HepG2 (cell line): ENCODE measurements around the gene PDLIM5. TPM values are rescaled to one million over a fixed set of nuclear protein-coding genes. Genes with fewer than 3 reads are reported as not detected.
A peak's percentile ranks its signal among the peaks of the same experiment; 100 is the strongest.

Experiments
- BRCA1 ChIP-seq: sonication (generic); formaldehyde crosslinking; IDR thresholded peaks from 2 replicates; pipeline ENCODE4 v1.4.0; 2020; ENCODE audit warnings: missing genetic modification reagents
- FOXA1 ChIP-seq, 2 experiments: fragments of 450-650 bp in 1 of 2; sonication (generic) in 1 of 2; formaldehyde crosslinking in 1 of 2; IDR thresholded peaks; 2 replicates each; pipeline versions ENCODE4 v1.4.0 to v1.6.1; 2016 to 2020; ENCODE audit warnings: missing genetic modification reagents in 1 of 2
- NFE2 ChIP-seq: sonication (generic); formaldehyde crosslinking; IDR thresholded peaks from 2 replicates; pipeline ENCODE4 v1.4.0; 2020; ENCODE audit warnings: missing genetic modification reagents
- NONO ChIP-seq, 2 experiments: fragments of 450-650 bp in 1 of 2; sonication (generic) in 1 of 2; formaldehyde crosslinking in 1 of 2; IDR thresholded peaks in 1 of 2; conservative IDR thresholded peaks in 1 of 2; 2 replicates each; pipeline versions ENCODE4 v1.6.1 to v1.8.0; 2017 to 2022; ENCODE audit warnings: mild to moderate bottlenecking in 1 of 2, missing genetic modification reagents in 1 of 2, moderate library complexity in 1 of 2
- NR2F6 ChIP-seq, 2 experiments: IDR thresholded peaks; 2 replicates each; pipeline ENCODE4 v1.6.1; 2016; ENCODE audit warnings: antibody characterized with exemption in 1 of 2, mild to moderate bottlenecking in 1 of 2
- RNF2 ChIP-seq: fragments of 450-650 bp; conservative IDR thresholded peaks from 2 replicates; pipeline ENCODE4 v1.6.1; 2016; ENCODE audit warnings: low read depth
- SAFB2 ChIP-seq: sonication (generic); formaldehyde crosslinking; IDR thresholded peaks from 2 replicates; pipeline ENCODE4 v1.5.1; 2020; ENCODE audit warnings: missing genetic modification reagents, low read depth, mild to moderate bottlenecking, borderline replicate concordance
- TAF15 ChIP-seq: fragments of 200-400 bp; formaldehyde crosslinking; IDR thresholded peaks from one replicate; pipeline ENCODE4 v1.6.1; 2018; ENCODE audit warnings: mild to moderate bottlenecking, low read depth, low read length; ENCODE audit not compliant: poor library complexity, severe bottlenecking
- TCF7L2 ChIP-seq: IDR thresholded peaks from 2 replicates; pipeline ENCODE4 v1.6.1; 2011; ENCODE audit warnings: mild to moderate bottlenecking, low read depth, low read length, moderate library complexity
- ZC3H13 ChIP-seq: sonication (generic); formaldehyde crosslinking; IDR thresholded peaks from 2 replicates; pipeline ENCODE4 v1.8.1; 2023; ENCODE audit warnings: mild to moderate bottlenecking, missing genetic modification reagents, moderate library complexity
- ZFY ChIP-seq: sonication (generic); formaldehyde crosslinking; IDR thresholded peaks from 2 replicates; pipeline ENCODE4 v1.4.0; 2020; ENCODE audit warnings: missing genetic modification reagents
- ZNF232 ChIP-seq: sonication (generic); formaldehyde crosslinking; IDR thresholded peaks from 2 replicates; pipeline ENCODE4 v1.4.0; 2020; ENCODE audit warnings: missing genetic modification reagents, borderline replicate concordance
- ZNF331 ChIP-seq: sonication (generic); formaldehyde crosslinking; IDR thresholded peaks from 2 replicates; pipeline ENCODE4 v1.4.0; 2020; ENCODE audit warnings: missing genetic modification reagents
- ZNF781 ChIP-seq: sonication (generic); formaldehyde crosslinking; IDR thresholded peaks from 2 replicates; pipeline ENCODE4 v1.5.1; 2020; ENCODE audit warnings: borderline replicate concordance, mild to moderate bottlenecking, missing genetic modification reagents; ENCODE audit errors: not compliant biosample characterization
- polyA plus RNA-seq, 8 experiments: library from polyadenylated mRNA; depleted of rRNA in 3 of 8; stranded (reverse) in 7 of 8; unstranded in 1 of 8; fragments of >200 nt; fragmentation: Illumina TruSeq in 4 of 8; extraction: Trizol in 4 of 8; gene quantifications; 2 replicates each; pipeline versions ENCODE4 v1.2.1 to v1.2.3, GENCODE V29; 2011 to 2016; ENCODE audit warnings: low read depth in 4 of 8, missing spikeins in 1 of 8, mixed read lengths in 1 of 8; ENCODE audit not compliant: insufficient read depth in 1 of 8
- total RNA-seq, 5 experiments: library from RNA; depleted of rRNA; stranded (reverse); fragments of >200 nt; fragmentation: Illumina TruSeq; extraction: Trizol; gene quantifications; 2 replicates each; pipeline ENCODE4 v1.2.3, GENCODE V29; 2016; ENCODE audit warnings: low read depth in 1 of 5
- TF ChIP-seq, protein P1 (sequence below): sonication (generic); formaldehyde crosslinking; IDR thresholded peaks from 2 replicates; pipeline ENCODE4 v1.5.1; 2020; ENCODE audit warnings: mild to moderate bottlenecking, missing genetic modification reagents, borderline replicate concordance
- TF ChIP-seq, protein P2 (sequence below): sonication (generic); formaldehyde crosslinking; IDR thresholded peaks from 2 replicates; pipeline ENCODE4 v1.8.1; 2023; ENCODE audit warnings: mild to moderate bottlenecking, inconsistent platforms, moderate library complexity, missing genetic modification reagents, borderline replicate concordance
- TF ChIP-seq, protein P3 (sequence below): sonication (generic); formaldehyde crosslinking; IDR thresholded peaks from 2 replicates; pipeline ENCODE4 v1.4.0; 2020; ENCODE audit warnings: missing genetic modification reagents
- TF ChIP-seq, protein P4 (sequence below): sonication (generic); formaldehyde crosslinking; IDR thresholded peaks from 2 replicates; pipeline ENCODE4 v1.8.0; 2023; ENCODE audit warnings: mild to moderate bottlenecking, missing genetic modification reagents
- TF ChIP-seq, protein P5 (sequence below): sonication (generic); formaldehyde crosslinking; IDR thresholded peaks from 2 replicates; pipeline ENCODE4 v1.5.0; 2020; ENCODE audit warnings: missing genetic modification reagents

PDLIM5 gene
- total and polyA plus RNA-seq, 2 of the 13 experiments (the other 11 are each of a cell fraction or from before 2014, with no cell fraction given): 52.8 to 119 TPM

DNA sequence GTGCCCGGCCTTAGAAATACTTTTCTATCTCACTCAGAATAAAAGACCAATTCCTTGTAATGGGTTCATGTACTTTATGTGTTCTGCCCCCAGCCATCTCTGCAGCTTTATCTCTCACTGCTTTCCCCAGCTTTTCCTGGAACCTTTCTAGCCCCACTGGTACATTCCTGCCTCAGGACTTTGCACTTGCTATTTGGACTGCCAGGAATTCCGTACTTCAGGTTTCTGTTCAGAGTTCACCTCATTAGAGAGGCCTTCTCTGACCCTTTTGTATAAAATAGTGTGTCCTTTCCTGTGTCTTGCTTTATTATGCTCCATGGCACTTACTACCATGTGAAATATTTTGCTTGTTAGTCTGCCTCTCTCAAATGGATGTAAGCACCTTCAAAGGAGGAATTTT is 112.5 kb downstream of the PDLIM5 start (continued):
- TF ChIP-seq, protein P1, sequence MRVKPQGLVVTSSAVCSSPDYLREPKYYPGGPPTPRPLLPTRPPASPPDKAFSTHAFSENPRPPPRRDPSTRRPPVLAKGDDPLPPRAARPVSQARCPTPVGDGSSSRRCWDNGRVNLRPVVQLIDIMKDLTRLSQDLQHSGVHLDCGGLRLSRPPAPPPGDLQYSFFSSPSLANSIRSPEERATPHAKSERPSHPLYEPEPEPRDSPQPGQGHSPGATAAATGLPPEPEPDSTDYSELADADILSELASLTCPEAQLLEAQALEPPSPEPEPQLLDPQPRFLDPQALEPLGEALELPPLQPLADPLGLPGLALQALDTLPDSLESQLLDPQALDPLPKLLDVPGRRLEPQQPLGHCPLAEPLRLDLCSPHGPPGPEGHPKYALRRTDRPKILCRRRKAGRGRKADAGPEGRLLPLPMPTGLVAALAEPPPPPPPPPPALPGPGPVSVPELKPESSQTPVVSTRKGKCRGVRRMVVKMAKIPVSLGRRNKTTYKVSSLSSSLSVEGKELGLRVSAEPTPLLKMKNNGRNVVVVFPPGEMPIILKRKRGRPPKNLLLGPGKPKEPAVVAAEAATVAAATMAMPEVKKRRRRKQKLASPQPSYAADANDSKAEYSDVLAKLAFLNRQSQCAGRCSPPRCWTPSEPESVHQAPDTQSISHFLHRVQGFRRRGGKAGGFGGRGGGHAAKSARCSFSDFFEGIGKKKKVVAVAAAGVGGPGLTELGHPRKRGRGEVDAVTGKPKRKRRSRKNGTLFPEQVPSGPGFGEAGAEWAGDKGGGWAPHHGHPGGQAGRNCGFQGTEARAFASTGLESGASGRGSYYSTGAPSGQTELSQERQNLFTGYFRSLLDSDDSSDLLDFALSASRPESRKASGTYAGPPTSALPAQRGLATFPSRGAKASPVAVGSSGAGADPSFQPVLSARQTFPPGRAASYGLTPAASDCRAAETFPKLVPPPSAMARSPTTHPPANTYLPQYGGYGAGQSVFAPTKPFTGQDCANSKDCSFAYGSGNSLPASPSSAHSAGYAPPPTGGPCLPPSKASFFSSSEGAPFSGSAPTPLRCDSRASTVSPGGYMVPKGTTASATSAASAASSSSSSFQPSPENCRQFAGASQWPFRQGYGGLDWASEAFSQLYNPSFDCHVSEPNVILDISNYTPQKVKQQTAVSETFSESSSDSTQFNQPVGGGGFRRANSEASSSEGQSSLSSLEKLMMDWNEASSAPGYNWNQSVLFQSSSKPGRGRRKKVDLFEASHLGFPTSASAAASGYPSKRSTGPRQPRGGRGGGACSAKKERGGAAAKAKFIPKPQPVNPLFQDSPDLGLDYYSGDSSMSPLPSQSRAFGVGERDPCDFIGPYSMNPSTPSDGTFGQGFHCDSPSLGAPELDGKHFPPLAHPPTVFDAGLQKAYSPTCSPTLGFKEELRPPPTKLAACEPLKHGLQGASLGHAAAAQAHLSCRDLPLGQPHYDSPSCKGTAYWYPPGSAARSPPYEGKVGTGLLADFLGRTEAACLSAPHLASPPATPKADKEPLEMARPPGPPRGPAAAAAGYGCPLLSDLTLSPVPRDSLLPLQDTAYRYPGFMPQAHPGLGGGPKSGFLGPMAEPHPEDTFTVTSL (CRISPR knock-in tag): peak; percentile 96
- TF ChIP-seq BRCA1 (no peak), ZNF232 (CRISPR knock-in tag) (0 out of 2 replicates have a peak, but pooled peaks have one; percentile 42), ZC3H13 (CRISPR knock-in tag) (no peak), ZNF331 (CRISPR knock-in tag) (peak; percentile 83), NR2F6 (IDR thresholded peaks at IDR 0.05) (peak; percentile 77), NR2F6 (CRISPR knock-in tag; IDR thresholded peaks at IDR 0.05) (peak; percentile 87), TCF7L2 (no peak), ZNF781 (no peak), SAFB2 (CRISPR knock-in tag) (no peak), ZFY (CRISPR knock-in tag) (no peak), TAF15 (no peak), RNF2 (no peak), NFE2 (CRISPR knock-in tag) (no peak), FOXA1 (IDR thresholded peaks at IDR 0.05) (no peak), FOXA1 (CRISPR knock-in tag; IDR thresholded peaks at IDR 0.05) (0 out of 2 replicates have a peak, but pooled peaks have one; percentile 13), NONO (IDR thresholded peaks at IDR 0.05) (no peak), NONO (CRISPR knock-in tag; conservative IDR thresholded peaks at IDR 0.05) (no peak)
- TF ChIP-seq, protein P2, sequence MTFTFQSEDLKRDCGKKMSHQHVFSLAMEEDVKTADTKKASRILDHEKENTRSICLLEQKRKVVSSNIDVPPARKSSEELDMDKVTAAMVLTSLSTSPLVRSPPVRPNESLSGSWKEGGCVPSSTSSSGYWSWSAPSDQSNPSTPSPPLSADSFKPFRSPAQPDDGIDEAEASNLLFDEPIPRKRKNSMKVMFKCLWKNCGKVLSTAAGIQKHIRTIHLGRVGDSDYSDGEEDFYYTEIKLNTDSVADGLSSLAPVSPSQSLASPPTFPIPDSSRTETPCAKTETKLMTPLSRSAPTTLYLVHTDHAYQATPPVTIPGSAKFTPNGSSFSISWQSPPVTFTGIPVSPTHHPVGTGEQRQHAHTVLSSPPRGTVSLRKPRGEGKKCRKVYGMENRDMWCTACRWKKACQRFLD (CRISPR knock-in tag): no peak
- TF ChIP-seq, protein P3, sequence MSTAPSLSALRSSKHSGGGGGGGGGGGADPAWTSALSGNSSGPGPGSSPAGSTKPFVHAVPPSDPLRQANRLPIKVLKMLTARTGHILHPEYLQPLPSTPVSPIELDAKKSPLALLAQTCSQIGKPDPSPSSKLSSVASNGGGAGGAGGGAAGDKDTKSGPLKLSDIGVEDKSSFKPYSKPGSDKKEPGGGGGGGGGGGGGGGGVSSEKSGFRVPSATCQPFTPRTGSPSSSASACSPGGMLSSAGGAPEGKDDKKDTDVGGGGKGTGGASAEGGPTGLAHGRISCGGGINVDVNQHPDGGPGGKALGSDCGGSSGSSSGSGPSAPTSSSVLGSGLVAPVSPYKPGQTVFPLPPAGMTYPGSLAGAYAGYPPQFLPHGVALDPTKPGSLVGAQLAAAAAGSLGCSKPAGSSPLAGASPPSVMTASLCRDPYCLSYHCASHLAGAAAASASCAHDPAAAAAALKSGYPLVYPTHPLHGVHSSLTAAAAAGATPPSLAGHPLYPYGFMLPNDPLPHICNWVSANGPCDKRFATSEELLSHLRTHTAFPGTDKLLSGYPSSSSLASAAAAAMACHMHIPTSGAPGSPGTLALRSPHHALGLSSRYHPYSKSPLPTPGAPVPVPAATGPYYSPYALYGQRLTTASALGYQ (CRISPR knock-in tag): peak; percentile 81; the same call in 1 of the 2 replicates
- TF ChIP-seq, protein P4, sequence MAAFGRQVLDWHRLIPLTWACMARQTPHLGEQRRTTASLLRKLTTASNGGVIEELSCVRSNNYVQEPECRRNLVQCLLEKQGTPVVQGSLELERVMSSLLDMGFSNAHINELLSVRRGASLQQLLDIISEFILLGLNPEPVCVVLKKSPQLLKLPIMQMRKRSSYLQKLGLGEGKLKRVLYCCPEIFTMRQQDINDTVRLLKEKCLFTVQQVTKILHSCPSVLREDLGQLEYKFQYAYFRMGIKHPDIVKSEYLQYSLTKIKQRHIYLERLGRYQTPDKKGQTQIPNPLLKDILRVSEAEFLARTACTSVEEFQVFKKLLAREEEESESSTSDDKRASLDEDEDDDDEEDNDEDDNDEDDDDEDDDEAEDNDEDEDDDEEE (CRISPR knock-in tag): no peak
- TF ChIP-seq, protein P5, sequence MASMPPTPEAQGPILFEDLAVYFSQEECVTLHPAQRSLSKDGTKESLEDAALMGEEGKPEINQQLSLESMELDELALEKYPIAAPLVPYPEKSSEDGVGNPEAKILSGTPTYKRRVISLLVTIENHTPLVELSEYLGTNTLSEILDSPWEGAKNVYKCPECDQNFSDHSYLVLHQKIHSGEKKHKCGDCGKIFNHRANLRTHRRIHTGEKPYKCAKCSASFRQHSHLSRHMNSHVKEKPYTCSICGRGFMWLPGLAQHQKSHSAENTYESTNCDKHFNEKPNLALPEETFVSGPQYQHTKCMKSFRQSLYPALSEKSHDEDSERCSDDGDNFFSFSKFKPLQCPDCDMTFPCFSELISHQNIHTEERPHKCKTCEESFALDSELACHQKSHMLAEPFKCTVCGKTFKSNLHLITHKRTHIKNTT (CRISPR knock-in tag): no peak
